Measurements from ENCODE around the gene SYNE2.

The SYNE2 gene

DNA sequence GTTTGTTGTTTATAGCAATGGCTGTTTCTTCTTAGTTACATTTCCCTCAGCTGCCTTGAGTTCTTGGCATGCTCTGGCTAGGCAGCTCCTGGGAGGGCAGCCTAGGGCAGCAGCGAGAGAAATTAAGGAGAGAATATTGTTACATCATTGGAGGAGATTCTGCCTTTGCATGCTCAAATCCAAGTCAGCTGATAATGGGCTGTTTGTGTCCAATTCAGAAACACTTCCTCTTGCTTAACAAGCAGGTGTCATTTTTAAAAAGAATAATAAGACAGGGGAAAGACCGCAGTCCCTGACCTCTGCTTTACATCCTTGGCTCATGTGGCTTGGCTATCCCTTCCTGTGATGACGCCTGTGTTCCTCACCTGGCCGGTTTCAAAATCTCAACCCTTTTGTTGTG is 364.5 kb downstream of the SYNE2 start:
- no peak overlapping the region for H3K27ac ChIP-seq (replicated peaks)
- H3K27me3 ChIP-seq (ENCODE audit: insufficient read depth, poor library complexity, severe bottlenecking), result no peaks in the 10 kb centered on the region
- TF ChIP-seq GABPA (IDR thresholded peaks at IDR 0.05; ENCODE audit: low read depth) (no peak), POLR2AphosphoS5 (IDR thresholded peaks at IDR 0.05; ENCODE audit: low read depth) (no peak), SPI1 (IDR thresholded peaks at IDR 0.05; ENCODE audit: borderline replicate concordance, low read depth) (no peak)
- TF ChIP-seq, protein P1, sequence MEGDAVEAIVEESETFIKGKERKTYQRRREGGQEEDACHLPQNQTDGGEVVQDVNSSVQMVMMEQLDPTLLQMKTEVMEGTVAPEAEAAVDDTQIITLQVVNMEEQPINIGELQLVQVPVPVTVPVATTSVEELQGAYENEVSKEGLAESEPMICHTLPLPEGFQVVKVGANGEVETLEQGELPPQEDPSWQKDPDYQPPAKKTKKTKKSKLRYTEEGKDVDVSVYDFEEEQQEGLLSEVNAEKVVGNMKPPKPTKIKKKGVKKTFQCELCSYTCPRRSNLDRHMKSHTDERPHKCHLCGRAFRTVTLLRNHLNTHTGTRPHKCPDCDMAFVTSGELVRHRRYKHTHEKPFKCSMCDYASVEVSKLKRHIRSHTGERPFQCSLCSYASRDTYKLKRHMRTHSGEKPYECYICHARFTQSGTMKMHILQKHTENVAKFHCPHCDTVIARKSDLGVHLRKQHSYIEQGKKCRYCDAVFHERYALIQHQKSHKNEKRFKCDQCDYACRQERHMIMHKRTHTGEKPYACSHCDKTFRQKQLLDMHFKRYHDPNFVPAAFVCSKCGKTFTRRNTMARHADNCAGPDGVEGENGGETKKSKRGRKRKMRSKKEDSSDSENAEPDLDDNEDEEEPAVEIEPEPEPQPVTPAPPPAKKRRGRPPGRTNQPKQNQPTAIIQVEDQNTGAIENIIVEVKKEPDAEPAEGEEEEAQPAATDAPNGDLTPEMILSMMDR (IDR thresholded peaks at IDR 0.05; ENCODE audit: insufficient read depth, low read length), result no peak
- TF ChIP-seq, protein P2, sequence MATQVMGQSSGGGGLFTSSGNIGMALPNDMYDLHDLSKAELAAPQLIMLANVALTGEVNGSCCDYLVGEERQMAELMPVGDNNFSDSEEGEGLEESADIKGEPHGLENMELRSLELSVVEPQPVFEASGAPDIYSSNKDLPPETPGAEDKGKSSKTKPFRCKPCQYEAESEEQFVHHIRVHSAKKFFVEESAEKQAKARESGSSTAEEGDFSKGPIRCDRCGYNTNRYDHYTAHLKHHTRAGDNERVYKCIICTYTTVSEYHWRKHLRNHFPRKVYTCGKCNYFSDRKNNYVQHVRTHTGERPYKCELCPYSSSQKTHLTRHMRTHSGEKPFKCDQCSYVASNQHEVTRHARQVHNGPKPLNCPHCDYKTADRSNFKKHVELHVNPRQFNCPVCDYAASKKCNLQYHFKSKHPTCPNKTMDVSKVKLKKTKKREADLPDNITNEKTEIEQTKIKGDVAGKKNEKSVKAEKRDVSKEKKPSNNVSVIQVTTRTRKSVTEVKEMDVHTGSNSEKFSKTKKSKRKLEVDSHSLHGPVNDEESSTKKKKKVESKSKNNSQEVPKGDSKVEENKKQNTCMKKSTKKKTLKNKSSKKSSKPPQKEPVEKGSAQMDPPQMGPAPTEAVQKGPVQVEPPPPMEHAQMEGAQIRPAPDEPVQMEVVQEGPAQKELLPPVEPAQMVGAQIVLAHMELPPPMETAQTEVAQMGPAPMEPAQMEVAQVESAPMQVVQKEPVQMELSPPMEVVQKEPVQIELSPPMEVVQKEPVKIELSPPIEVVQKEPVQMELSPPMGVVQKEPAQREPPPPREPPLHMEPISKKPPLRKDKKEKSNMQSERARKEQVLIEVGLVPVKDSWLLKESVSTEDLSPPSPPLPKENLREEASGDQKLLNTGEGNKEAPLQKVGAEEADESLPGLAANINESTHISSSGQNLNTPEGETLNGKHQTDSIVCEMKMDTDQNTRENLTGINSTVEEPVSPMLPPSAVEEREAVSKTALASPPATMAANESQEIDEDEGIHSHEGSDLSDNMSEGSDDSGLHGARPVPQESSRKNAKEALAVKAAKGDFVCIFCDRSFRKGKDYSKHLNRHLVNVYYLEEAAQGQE (IDR thresholded peaks at IDR 0.05; ENCODE audit: insufficient replicate concordance, low read depth), result no peak
- no peak overlapping the region for H3K4me3 ChIP-seq (replicated peaks; ENCODE audit: insufficient read depth, low read length)
- DNase-seq (ENCODE audit: low read depth in 1 of 2, low spot score in 1 of 2), result no peak

DNA sequence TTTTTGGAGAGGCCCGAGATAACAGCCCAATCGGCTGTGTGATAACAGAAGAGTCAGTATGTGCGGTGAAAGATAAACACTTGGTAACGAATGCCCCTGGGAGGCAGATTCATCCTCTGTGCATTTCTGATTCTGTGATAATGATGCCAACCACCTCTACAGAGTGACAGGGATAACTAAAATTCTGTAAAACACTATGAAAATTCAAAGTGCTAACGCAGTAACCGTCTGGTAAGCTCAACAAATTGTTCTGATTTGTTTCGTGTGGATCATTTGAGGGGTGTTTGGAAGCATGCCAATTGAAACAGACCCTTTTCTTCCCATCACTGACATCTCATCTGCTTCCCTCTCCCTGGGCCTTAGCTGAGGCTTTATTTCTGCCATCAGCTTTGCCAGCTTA is 365.0 kb downstream of the SYNE2 start:
- TF ChIP-seq POLR2AphosphoS5 (IDR thresholded peaks at IDR 0.05; ENCODE audit: low read depth), result no peak
- TF ChIP-seq GABPA (IDR thresholded peaks at IDR 0.05; ENCODE audit: low read depth), result no peak
- TF ChIP-seq SPI1 (IDR thresholded peaks at IDR 0.05; ENCODE audit: borderline replicate concordance, low read depth), result no peak
- TF ChIP-seq, protein P1 (IDR thresholded peaks at IDR 0.05; ENCODE audit: insufficient read depth, low read length), result no peak
- TF ChIP-seq, protein P2 (IDR thresholded peaks at IDR 0.05; ENCODE audit: insufficient replicate concordance, low read depth), result no peak
- no peak for DNase-seq (ENCODE audit: low read depth in 1 of 2, low spot score in 1 of 2)
- no peak overlapping the region for H3K4me3 ChIP-seq (replicated peaks; ENCODE audit: insufficient read depth, low read length)
- H3K27ac ChIP-seq (replicated peaks), result no peak overlapping the region
- no peaks in the 10 kb centered on the region for H3K27me3 ChIP-seq (ENCODE audit: insufficient read depth, poor library complexity, severe bottlenecking)

DNA sequence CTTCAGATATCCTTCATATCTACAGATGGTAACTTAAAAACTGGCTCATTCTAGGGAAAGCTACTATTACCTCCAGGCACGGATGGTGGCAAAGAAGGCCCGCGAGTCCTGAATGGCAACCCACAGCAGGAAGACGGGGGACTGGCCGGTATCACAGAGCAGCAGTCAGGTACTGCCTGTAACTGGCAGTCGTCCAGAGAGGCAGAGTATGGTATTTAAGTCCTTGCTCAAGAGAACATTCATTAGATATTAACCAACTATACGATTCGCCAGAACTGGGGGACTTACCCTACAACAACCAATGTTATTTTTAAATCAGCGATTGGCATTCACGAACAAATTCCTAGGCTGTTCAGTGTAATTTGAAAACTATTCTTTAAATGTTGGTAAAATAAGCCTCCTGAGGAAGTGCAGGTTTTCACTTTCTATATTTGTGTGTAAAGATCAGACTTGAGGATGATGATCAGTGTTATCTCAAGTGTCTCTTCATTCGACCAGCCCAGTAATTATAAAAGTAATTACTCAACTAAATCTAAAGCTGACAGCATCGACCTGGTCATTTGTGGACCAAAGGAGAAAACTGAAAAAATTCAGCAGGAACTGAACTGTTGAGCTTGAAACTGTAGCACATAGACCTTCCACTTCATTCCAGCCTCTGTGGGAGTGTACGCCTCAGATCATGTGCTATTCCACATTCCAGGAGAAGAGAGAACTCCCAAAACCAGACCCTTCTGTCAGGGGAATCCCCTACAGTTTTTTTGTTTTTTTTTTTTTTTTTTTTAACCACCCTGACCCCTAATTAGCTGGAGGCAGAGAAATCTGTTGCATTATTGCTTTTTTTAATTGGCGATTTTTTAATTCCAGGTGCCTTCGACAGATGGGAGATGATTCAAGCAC is 365.8 kb downstream of the SYNE2 start:
- Histone ChIP-seq H3K4me3 (replicated peaks; ENCODE audit: insufficient read depth, low read length) (no peak overlapping the region), H3K27me3 (ENCODE audit: insufficient read depth, poor library complexity, severe bottlenecking) (no peaks in the 10 kb centered on the region), H3K27ac (replicated peaks) (no peak overlapping the region)
- no peak for TF ChIP-seq GABPA (IDR thresholded peaks at IDR 0.05; ENCODE audit: low read depth)
- TF ChIP-seq, protein P1 (IDR thresholded peaks at IDR 0.05; ENCODE audit: insufficient read depth, low read length), result no peak
- TF ChIP-seq, protein P2 (IDR thresholded peaks at IDR 0.05; ENCODE audit: insufficient replicate concordance, low read depth), result no peak
- TF ChIP-seq SPI1 (IDR thresholded peaks at IDR 0.05; ENCODE audit: borderline replicate concordance, low read depth), result no peak
- TF ChIP-seq POLR2AphosphoS5 (IDR thresholded peaks at IDR 0.05; ENCODE audit: low read depth), result no peak
- no peak for DNase-seq (ENCODE audit: low read depth in 1 of 2, low spot score in 1 of 2)

Measured in HL-60 (cell line).